HG03025 (cell line): ENCODE data around the gene PTPRN2.
"Not testable (repeated sequence)": the region's sequence is repeated elsewhere in the genome, so short reads cannot be mapped to it uniquely, and the experiment has no call there.

Experiments
- ATAC-seq: cut with Tn5 transposase; IDR thresholded peaks from one replicate; pipeline ENCODE4 v1.9.1; 2021; ENCODE audit warnings: mild to moderate bottlenecking, moderate library complexity; ENCODE audit not compliant: unreplicated experiment, low FRiP score

PTPRN2 gene

GRCh38 chr7:157497367-157497743 is 1090.3 kb downstream of the PTPRN2 start:
- no peak for ATAC-seq

GRCh38 chr7:157496416-157497275 is 1091.0 kb downstream of the PTPRN2 start:
- ATAC-seq: no peak

- no peak for ATAC-seq
Measured at GRCh38 chr7:157495594-157495993, 1092.0 kb downstream of the PTPRN2 start.

- ATAC-seq: no peak
Measured at GRCh38 chr7:157495177-157495553, 1092.5 kb downstream of the PTPRN2 start.

GRCh38 chr7:157494506-157495176 is 1093.0 kb downstream of the PTPRN2 start:
- ATAC-seq: no peak

- no peak for ATAC-seq
Measured at GRCh38 chr7:157493776-157494175, 1093.8 kb downstream of the PTPRN2 start.

GRCh38 chr7:157493017-157493416 is 1094.6 kb downstream of the PTPRN2 start:
- no peak for ATAC-seq

GRCh38 chr7:157490465-157490912 is 1097.1 kb downstream of the PTPRN2 start:
- no peak for ATAC-seq

GRCh38 chr7:157489870-157490269 is 1097.8 kb downstream of the PTPRN2 start:
- ATAC-seq: not testable (repeated sequence)
